ENCODE data around the gene OR51D1. TPM values are rescaled to one million over a fixed set of nuclear protein-coding genes. Genes with fewer than 3 reads are reported as not detected.

OR51D1 gene
- total and polyA plus RNA-seq, 2 of the 8 experiments (the other 6 are each of a cell fraction or from before 2014, with no cell fraction given) = not detected

DNA sequence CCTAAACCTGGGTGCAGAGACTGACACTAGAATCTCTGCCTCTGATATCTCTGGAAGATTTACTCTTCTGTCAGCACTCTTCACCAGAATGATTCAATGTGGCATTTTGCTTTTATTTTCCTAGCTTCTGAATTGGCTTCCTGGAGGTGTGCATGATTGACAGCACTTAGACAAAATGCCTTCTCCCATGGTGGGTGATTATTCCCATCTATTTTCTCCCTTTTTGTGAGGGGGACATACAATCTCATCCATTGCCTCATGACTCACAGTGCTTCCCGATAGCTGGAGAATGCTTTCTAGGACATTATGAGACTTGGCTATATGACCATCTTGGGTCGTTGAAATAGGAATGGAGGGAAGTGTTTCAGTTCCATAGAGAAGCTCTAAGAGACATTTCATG lies 25.3 kb upstream of the OR51D1 start:
- no peak overlapping the region for H3K4me2 ChIP-seq (ENCODE audit: insufficient read depth in 1 of 2, low read depth in 2 of 2, low read length in 2 of 2)
- no peak overlapping the region for H2BK12ac ChIP-seq (ENCODE audit: low read depth, low read length)
- H3K23ac ChIP-seq (ENCODE audit: insufficient read length) = no peak overlapping the region
- no peaks in the 10 kb centered on the region for H4K20me1 ChIP-seq (replicated peaks in 1 of 2; ENCODE audit: control insufficient read depth in 1 of 2, insufficient read depth in 2 of 2, low read length in 2 of 2)
- H3K79me1 ChIP-seq (ENCODE audit: low read depth, low read length) = no peaks in the 10 kb centered on the region
- H3K79me2 ChIP-seq (ENCODE audit: control insufficient read depth in 1 of 2, insufficient read depth in 2 of 2, low read length in 2 of 2) = no peaks in the 10 kb centered on the region
- no peak overlapping the region for H3K14ac ChIP-seq (ENCODE audit: insufficient read length)
- H3K9me3 ChIP-seq (ENCODE audit: insufficient read depth in 2 of 2, low read depth in 1 of 2, low read length in 1 of 2) = no peaks in the 10 kb centered on the region
- WGBS, 2 experiments (ENCODE audit: extremely low coverage in 1 of 2, insufficient coverage in 1 of 2, insufficient read length in 1 of 2, insufficient replicate concordance in 2 of 2, low coverage in 1 of 2, low lambda C conversion rate in 2 of 2, missing lambda C conversion rate in 1 of 2) = 86% methylated on average over 2 of the region's 2 CpGs; no CpG with 5 or more reads in 1 of the 2 experiments
- H3K23me2 ChIP-seq (ENCODE audit: low read depth, low read length) = peaks cover 2% of the 10 kb centered on the region; the same call in 1 of the 2 replicates
- H4K91ac ChIP-seq (replicated peaks; ENCODE audit: insufficient read length, low read length) = no peak overlapping the region
- no peak overlapping the region for H3K4me3 ChIP-seq (ENCODE audit: extremely low read depth in 1 of 4, insufficient read depth in 2 of 4, low read depth in 3 of 4, low read length in 4 of 4)
- no peak overlapping the region for H3K18ac ChIP-seq (ENCODE audit: extremely low read depth, low read length)
- no peak overlapping the region for H3K56ac ChIP-seq (replicated peaks; ENCODE audit: insufficient read length, low read depth, low read length)
- H3K4ac ChIP-seq (replicated peaks; ENCODE audit: insufficient read length, low read depth, low read length) = no peak overlapping the region
- no peak for FAIRE-seq
- no peak overlapping the region for H2AFZ ChIP-seq (ENCODE audit: low read length)
- H2AK5ac ChIP-seq (ENCODE audit: low read depth, low read length) = no peak overlapping the region
- no peak overlapping the region for H3K27ac ChIP-seq (ENCODE audit: low read depth, low read length)
- H2BK120ac ChIP-seq (replicated peaks; ENCODE audit: low read depth, low read length) = no peak overlapping the region
- POLR2A ChIA-PET (ENCODE audit: partially characterized antibody) = no interaction called here
- no peaks in the 10 kb centered on the region for H3K36me3 ChIP-seq (ENCODE audit: control insufficient read depth in 2 of 4, insufficient read depth in 4 of 4, low read length in 3 of 4)
- H4K5ac ChIP-seq (ENCODE audit: insufficient read length, low read depth, low read length) = no peak overlapping the region
- no peak overlapping the region for H2BK5ac ChIP-seq (ENCODE audit: low read depth, low read length)
- H3K4me1 ChIP-seq (replicated peaks in 1 of 4; ENCODE audit: control insufficient read depth in 3 of 4, insufficient read depth in 4 of 4, low read length in 3 of 4) = no peaks in the 10 kb centered on the region; a peak in 1 of 7 replicates
- no peak overlapping the region for H2BK15ac ChIP-seq (ENCODE audit: low read length)
- CTCF ChIA-PET (ENCODE audit: partially characterized antibody) = interaction anchor here (0.7 to 1.3 kb wide), 3 partner anchors 9 to 430 kb away, joined by 3 to 4 read pairs (median 3); no protein-coding TSS in a partner anchor
- H3K27me3 ChIP-seq (replicated peaks in 1 of 4; ENCODE audit: control insufficient read depth in 3 of 4, extremely low read depth in 1 of 4, insufficient read depth in 3 of 4, low read length in 3 of 4) = no peaks in the 10 kb centered on the region
- no peak overlapping the region for H2BK20ac ChIP-seq (ENCODE audit: low read length)
- DNase-seq (ENCODE audit: low read depth in 1 of 2, low spot score in 2 of 2) = no peak
- H3K9ac ChIP-seq (replicated peaks in 1 of 4; ENCODE audit: extremely low read depth in 1 of 4, low read depth in 3 of 4, low read length in 3 of 4) = no peak overlapping the region
- H4K8ac ChIP-seq (ENCODE audit: extremely low read depth, insufficient read depth, low read length) = no peak overlapping the region
- TF ChIP-seq POLR2A (IDR thresholded peaks at IDR 0.05; ENCODE audit: control extremely low read depth in 1 of 2, low read depth in 2 of 2, low read length in 2 of 2) = no peak
- no peak for TF ChIP-seq YY1 (IDR thresholded peaks at IDR 0.05; ENCODE audit: low read depth, low read length)
- TF ChIP-seq, protein P1, sequence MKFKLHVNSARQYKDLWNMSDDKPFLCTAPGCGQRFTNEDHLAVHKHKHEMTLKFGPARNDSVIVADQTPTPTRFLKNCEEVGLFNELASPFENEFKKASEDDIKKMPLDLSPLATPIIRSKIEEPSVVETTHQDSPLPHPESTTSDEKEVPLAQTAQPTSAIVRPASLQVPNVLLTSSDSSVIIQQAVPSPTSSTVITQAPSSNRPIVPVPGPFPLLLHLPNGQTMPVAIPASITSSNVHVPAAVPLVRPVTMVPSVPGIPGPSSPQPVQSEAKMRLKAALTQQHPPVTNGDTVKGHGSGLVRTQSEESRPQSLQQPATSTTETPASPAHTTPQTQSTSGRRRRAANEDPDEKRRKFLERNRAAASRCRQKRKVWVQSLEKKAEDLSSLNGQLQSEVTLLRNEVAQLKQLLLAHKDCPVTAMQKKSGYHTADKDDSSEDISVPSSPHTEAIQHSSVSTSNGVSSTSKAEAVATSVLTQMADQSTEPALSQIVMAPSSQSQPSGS (IDR thresholded peaks at IDR 0.05; ENCODE audit: low read length) = no peak
- TF ChIP-seq KDM5A (IDR thresholded peaks at IDR 0.05; ENCODE audit: low read length) = no peak
- no peak for TF ChIP-seq CHD2 (IDR thresholded peaks at IDR 0.05; ENCODE audit: low read length)
- TF ChIP-seq RAD21 (IDR thresholded peaks at IDR 0.05 in 1 of 2, conservative IDR thresholded peaks at IDR 0.05 in 1 of 2; ENCODE audit: low read depth in 2 of 2, low read length in 2 of 2) = no peak
- no peak for TF ChIP-seq RNF2 (IDR thresholded peaks at IDR 0.05; ENCODE audit: borderline replicate concordance, low read depth, low read length, missing control alignments, poor library complexity, severe bottlenecking)
- TF ChIP-seq KDM1A (IDR thresholded peaks at IDR 0.05; ENCODE audit: borderline replicate concordance, low read length) = no peak
- TF ChIP-seq BCL11A (IDR thresholded peaks at IDR 0.05; ENCODE audit: low read depth in 2 of 2, low read length in 2 of 2) = no peak
- TF ChIP-seq PHF8 (conservative IDR thresholded peaks at IDR 0.05; ENCODE audit: low read depth, low read length) = no peak
- TF ChIP-seq SP1 (IDR thresholded peaks at IDR 0.05; ENCODE audit: low read depth, low read length) = no peak
- no peak for TF ChIP-seq CBX5 (IDR thresholded peaks at IDR 0.05; ENCODE audit: low read depth, low read length)
- TF ChIP-seq GTF2F1 (IDR thresholded peaks at IDR 0.05; ENCODE audit: borderline replicate concordance, low read depth, low read length) = no peak
